ENCODE data around the gene CMYA5. TPM values are rescaled to one million over a fixed set of nuclear protein-coding genes. Genes with fewer than 3 reads are reported as not detected.
"Not testable (repeated sequence)": the region's sequence is repeated elsewhere in the genome, so short reads cannot be mapped to it uniquely, and the experiment has no call there.

CMYA5 gene
- total RNA-seq, 2 donors from 2014 or later, result 13.8 to 26.1 TPM

GRCh38 chr5:79699763-79700400 lies 10.2 kb downstream of the CMYA5 start:
- Histone ChIP-seq H3K4me3 (no peak overlapping the region), H3K9me3 (no peaks in the 10 kb centered on the region), H3K36me3 (no peaks in the 10 kb centered on the region), H3K4me1 (replicated peaks) (no peaks in the 10 kb centered on the region), H3K27me3 (replicated peaks; ENCODE audit: insufficient read depth) (no peaks in the 10 kb centered on the region), H3K27ac (no peak overlapping the region)
- no peak for TF ChIP-seq POLR2AphosphoS5 (IDR thresholded peaks at IDR 0.05)
- TF ChIP-seq, protein P1, sequence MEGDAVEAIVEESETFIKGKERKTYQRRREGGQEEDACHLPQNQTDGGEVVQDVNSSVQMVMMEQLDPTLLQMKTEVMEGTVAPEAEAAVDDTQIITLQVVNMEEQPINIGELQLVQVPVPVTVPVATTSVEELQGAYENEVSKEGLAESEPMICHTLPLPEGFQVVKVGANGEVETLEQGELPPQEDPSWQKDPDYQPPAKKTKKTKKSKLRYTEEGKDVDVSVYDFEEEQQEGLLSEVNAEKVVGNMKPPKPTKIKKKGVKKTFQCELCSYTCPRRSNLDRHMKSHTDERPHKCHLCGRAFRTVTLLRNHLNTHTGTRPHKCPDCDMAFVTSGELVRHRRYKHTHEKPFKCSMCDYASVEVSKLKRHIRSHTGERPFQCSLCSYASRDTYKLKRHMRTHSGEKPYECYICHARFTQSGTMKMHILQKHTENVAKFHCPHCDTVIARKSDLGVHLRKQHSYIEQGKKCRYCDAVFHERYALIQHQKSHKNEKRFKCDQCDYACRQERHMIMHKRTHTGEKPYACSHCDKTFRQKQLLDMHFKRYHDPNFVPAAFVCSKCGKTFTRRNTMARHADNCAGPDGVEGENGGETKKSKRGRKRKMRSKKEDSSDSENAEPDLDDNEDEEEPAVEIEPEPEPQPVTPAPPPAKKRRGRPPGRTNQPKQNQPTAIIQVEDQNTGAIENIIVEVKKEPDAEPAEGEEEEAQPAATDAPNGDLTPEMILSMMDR (IDR thresholded peaks at IDR 0.05), result no peak
- no peak for TF ChIP-seq POLR2A (IDR thresholded peaks at IDR 0.05)
- 92% methylated on average over 4 of the region's 4 CpGs for WGBS
- DNase-seq (ENCODE audit: low spot score), result no peak
- intact Hi-C loops (cut with DNase I), result no loop called here

GRCh38 chr5:79702606-79703380 lies 13.2 kb downstream of the CMYA5 start:
- Histone ChIP-seq H3K4me1 (replicated peaks) (no peaks in the 10 kb centered on the region), H3K9me3 (no peaks in the 10 kb centered on the region), H3K27me3 (replicated peaks; ENCODE audit: insufficient read depth) (no peaks in the 10 kb centered on the region), H3K4me3 (no peak overlapping the region), H3K36me3 (no peaks in the 10 kb centered on the region), H3K27ac (no peak overlapping the region)
- WGBS, result 35% methylated on average over 3 of the region's 3 CpGs
- no peak for DNase-seq (ENCODE audit: low spot score)
- TF ChIP-seq, protein P1 (IDR thresholded peaks at IDR 0.05), result peak in 1 of 4 experiments; percentile 9
- TF ChIP-seq POLR2A (IDR thresholded peaks at IDR 0.05), result no peak
- intact Hi-C loops (cut with DNase I), result no loop called here

GRCh38 chr5:79703381-79703645 lies 13.7 kb downstream of the CMYA5 start:
- intact Hi-C loops (cut with DNase I), result no loop called here
- no peak for DNase-seq (ENCODE audit: low spot score)
- Histone ChIP-seq H3K9me3 (no peaks in the 10 kb centered on the region), H3K4me1 (replicated peaks) (no peaks in the 10 kb centered on the region), H3K4me3 (no peak overlapping the region), H3K27ac (no peak overlapping the region), H3K27me3 (replicated peaks; ENCODE audit: insufficient read depth) (no peaks in the 10 kb centered on the region), H3K36me3 (no peaks in the 10 kb centered on the region)
- TF ChIP-seq, protein P1 (IDR thresholded peaks at IDR 0.05), result no peak
- WGBS, result 64% methylated on average over 1 of the region's 1 CpG

DNA sequence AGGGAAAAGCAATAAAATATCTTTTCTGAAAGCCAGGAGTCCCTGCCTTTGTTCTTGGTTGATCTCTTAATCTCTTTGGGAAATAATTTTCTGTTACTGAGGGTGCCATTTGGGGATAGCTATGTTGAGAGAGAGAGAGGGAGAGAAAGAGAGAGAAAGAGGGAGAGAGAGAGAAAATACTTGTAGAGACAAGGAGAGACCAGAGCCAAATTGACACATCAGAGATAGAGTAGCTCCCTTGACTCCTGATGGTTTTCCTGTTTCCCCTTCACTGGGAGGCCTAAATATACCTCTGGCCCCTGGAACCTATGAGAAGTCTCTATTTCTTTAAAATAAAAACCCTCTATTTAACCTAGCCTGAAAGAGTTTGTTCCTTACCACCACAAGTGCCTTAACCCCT lies 14.9 kb downstream of the CMYA5 start:
- H3K4me3 ChIP-seq, result no peak overlapping the region
- no peak for DNase-seq (ENCODE audit: low spot score)
- no peak overlapping the region for H3K27ac ChIP-seq
- H3K4me1 ChIP-seq (replicated peaks), result no peaks in the 10 kb centered on the region
- no peaks in the 10 kb centered on the region for H3K9me3 ChIP-seq
- H3K27me3 ChIP-seq (replicated peaks; ENCODE audit: insufficient read depth), result no peaks in the 10 kb centered on the region
- H3K36me3 ChIP-seq, result no peaks in the 10 kb centered on the region
- intact Hi-C loops (cut with DNase I), result no loop called here
- TF ChIP-seq, protein P1 (IDR thresholded peaks at IDR 0.05), result no peak
- no peak for TF ChIP-seq POLR2AphosphoS5 (IDR thresholded peaks at IDR 0.05)
- TF ChIP-seq POLR2A (IDR thresholded peaks at IDR 0.05), result no peak

DNA sequence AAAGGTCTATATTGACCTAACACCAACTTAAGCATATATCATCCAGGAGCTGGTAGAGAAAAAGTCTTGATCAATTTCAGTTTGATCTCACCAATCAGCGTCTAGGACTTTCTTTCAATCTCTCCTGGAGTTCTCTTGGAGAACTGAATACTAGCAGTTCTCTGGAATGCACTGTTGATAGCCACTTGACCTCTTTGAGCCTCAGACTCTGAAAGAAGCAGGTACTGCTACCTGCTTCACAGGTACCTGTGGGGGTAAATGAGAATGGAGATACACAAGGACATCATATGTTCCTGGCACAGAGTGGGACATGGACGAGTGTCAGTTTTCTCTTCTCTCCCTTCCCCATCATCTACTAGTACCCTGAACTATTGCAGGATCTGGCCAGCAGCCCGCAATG lies 16.0 kb downstream of the CMYA5 start:
- DNase-seq (ENCODE audit: low spot score), result no peak
- H3K36me3 ChIP-seq, result no peaks in the 10 kb centered on the region
- no peaks in the 10 kb centered on the region for H3K9me3 ChIP-seq
- H3K27me3 ChIP-seq (replicated peaks; ENCODE audit: insufficient read depth), result no peaks in the 10 kb centered on the region
- 93% methylated on average over 3 of the region's 3 CpGs for WGBS
- H3K27ac ChIP-seq, result no peak overlapping the region
- TF ChIP-seq, protein P1 (IDR thresholded peaks at IDR 0.05), result no peak
- no peak for TF ChIP-seq POLR2AphosphoS5 (IDR thresholded peaks at IDR 0.05)
- no peaks in the 10 kb centered on the region for H3K4me1 ChIP-seq (replicated peaks)
- no peak overlapping the region for H3K4me3 ChIP-seq
- intact Hi-C loops (cut with DNase I), result no loop called here

GRCh38 chr5:79706317-79706716 lies 16.7 kb downstream of the CMYA5 start:
- H3K9me3 ChIP-seq; H3K4me1 ChIP-seq (replicated peaks); H3K36me3 ChIP-seq; DNase-seq (ENCODE audit: low spot score); H3K4me3 ChIP-seq; H3K27me3 ChIP-seq (replicated peaks; ENCODE audit: insufficient read depth); H3K27ac ChIP-seq; intact Hi-C loops (cut with DNase I): not testable (repeated sequence)
- 79% methylated on average over 8 of the region's 8 CpGs for WGBS

Measured in prostate gland (tissue), 2 donors.